ENCODE data around the gene SGCD. TPM values are rescaled to one million over a fixed set of nuclear protein-coding genes. Genes with fewer than 3 reads are reported as not detected.

Gene SGCD
- total and polyA plus RNA-seq, 2 of the 4 experiments (the other 2 are of a cell fraction): 5.8 to 10.6 TPM

DNA sequence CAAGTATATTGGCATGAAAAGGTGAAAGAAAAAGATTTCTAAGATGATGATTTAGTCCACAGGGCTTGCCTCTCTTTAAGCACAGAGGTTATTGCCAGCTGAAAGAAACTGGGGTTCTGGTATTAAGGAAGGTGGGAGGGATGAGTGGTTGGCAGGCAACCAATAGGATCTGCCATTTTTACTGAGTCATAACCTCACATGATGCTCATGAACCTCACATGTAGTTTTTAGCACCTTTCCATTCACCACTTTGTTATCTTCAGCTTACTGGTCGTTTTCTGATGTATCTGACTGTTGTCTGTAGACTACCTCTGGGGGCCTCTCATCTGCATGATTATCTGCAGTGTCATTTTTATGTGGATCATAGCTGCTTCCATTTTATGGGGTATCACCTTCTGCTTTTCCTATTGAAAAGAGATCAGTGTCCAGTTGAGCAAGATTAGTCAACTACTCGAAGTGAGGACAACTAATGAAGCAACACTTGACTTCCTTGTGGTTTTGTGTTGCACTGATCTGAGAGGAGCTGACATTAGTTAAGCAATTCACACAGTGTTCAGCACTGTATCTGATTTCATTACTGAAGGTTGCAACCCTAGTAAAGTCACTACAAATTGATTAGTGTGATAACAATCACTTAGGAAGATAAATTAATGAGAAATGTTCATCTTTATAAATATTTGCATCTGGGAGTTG lies 186.3 kb downstream of the SGCD start (continued):
- TF ChIP-seq RFX5 (IDR thresholded peaks at IDR 0.05; ENCODE audit: low read depth, low read length): no peak

DNA sequence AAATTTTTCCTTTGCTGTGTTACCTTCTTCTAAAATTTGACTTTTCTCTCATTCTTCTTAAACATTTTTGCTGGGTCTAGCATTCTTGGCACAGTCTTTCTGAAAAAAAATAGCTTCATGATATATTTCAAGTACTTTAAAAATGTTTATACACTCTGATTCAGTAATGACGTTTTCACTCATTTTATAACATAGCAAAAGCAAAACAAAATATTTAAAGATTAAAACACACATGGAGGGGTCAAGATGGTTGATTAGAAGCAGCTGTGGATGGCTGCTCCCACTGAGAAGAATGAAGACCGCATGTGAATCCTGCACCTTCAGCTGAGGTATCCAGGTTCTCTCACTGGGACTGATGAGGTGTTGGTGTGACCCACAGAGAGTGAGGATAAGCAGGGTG lies 188.2 kb downstream of the SGCD start:
- Histone ChIP-seq H3K27me3 (ENCODE audit: control insufficient read depth, insufficient read depth, low read length) (no peaks in the 10 kb centered on the region), H3K9me1 (ENCODE audit: insufficient read depth, low read length) (0 out of 2 replicates have a peak, but pooled peaks cover 7% of the 10 kb centered on the region), H3K18ac (ENCODE audit: low read depth, low read length) (peak overlapping the region; percentile 90), H2BK15ac (ENCODE audit: low read depth, low read length) (0 out of 3 replicates have a peak overlapping the region, but pooled peaks have one; percentile 36), H2AK9ac (replicated peaks; ENCODE audit: low read depth, low read length, poor library complexity) (no peak overlapping the region), H4K91ac (ENCODE audit: insufficient read depth, low read depth, low read length) (peak overlapping the region; percentile 88), H3K14ac (replicated peaks; ENCODE audit: low read depth, low read length) (peak overlapping the region; percentile 81; the same call in 1 of the 2 replicates), H3K4me1 (ENCODE audit: control insufficient read depth, insufficient read depth, low read length) (peaks cover 15% of the 10 kb centered on the region), H3K4me3 (ENCODE audit: insufficient read depth, low read depth, low read length) (no peak overlapping the region), H3K36me3 (ENCODE audit: control insufficient read depth, insufficient read depth, low read length) (peaks cover 5% of the 10 kb centered on the region; the same call in 1 of the 2 replicates), H2AFZ (replicated peaks; ENCODE audit: low read length, poor library complexity) (no peak overlapping the region), H3K4me2 (ENCODE audit: low read depth, low read length) (no peak overlapping the region), H4K8ac (ENCODE audit: low read depth in 2 of 2, low read length in 2 of 2) (peak overlapping the region; percentile 56 to 61; a peak in 3 of 4 replicates), H3K27ac (ENCODE audit: insufficient read depth, low read length) (peak overlapping the region; percentile 93; the same call in 1 of the 2 replicates), H2AK5ac (ENCODE audit: low read depth, low read length) (peak overlapping the region; percentile 46), H4K20me1 (ENCODE audit: insufficient read depth, low read length) (no peaks in the 10 kb centered on the region), H3K79me1 (ENCODE audit: low read depth in 1 of 2, low read length in 2 of 2) (no peaks in the 10 kb centered on the region), H3K56ac (ENCODE audit: extremely low read depth, insufficient read depth, low read length) (no peak overlapping the region), H2BK20ac (ENCODE audit: low read depth, low read length) (peak overlapping the region; percentile 90), H3K9me3 (ENCODE audit: control insufficient read depth, insufficient read depth, low read length) (no peaks in the 10 kb centered on the region), H3K9ac (ENCODE audit: low read depth, low read length) (no peak overlapping the region; the same call in 1 of the 2 replicates), H4K5ac (ENCODE audit: low read depth, low read length) (peak overlapping the region; percentile 88), H2BK120ac (ENCODE audit: low read depth, low read length) (peak overlapping the region; percentile 88), H2BK5ac (ENCODE audit: low read depth, low read length, poor library complexity, severe bottlenecking) (peak overlapping the region; percentile 47), H3K23ac (ENCODE audit: low read depth, low read length) (peak overlapping the region; percentile 38), H3K4ac (ENCODE audit: low read depth, low read length) (peak overlapping the region; percentile 84)
- WGBS, 2 experiments (ENCODE audit: extremely low coverage in 2 of 2, insufficient read length in 1 of 2): no CpG with 5 or more reads among the region's 2 CpGs
- ChIA-PET POLR2A (ENCODE audit: unreplicated experiment) (no interaction called here), CTCF (interaction anchor here (0.6 kb wide), 1 partner anchor 301 kb away, joined by 3 read pairs; no protein-coding TSS in a partner anchor)
- TF ChIP-seq BHLHE40 (IDR thresholded peaks at IDR 0.05; ENCODE audit: low read depth, low read length): no peak
- TF ChIP-seq, protein P1, sequence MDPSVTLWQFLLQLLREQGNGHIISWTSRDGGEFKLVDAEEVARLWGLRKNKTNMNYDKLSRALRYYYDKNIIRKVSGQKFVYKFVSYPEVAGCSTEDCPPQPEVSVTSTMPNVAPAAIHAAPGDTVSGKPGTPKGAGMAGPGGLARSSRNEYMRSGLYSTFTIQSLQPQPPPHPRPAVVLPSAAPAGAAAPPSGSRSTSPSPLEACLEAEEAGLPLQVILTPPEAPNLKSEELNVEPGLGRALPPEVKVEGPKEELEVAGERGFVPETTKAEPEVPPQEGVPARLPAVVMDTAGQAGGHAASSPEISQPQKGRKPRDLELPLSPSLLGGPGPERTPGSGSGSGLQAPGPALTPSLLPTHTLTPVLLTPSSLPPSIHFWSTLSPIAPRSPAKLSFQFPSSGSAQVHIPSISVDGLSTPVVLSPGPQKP (IDR thresholded peaks at IDR 0.05; ENCODE audit: borderline replicate concordance, low read depth, low read length): no peak
- TF ChIP-seq MXI1 (IDR thresholded peaks at IDR 0.05; ENCODE audit: borderline replicate concordance, low read depth, low read length): no peak
- no peak for TF ChIP-seq SMC3 (IDR thresholded peaks at IDR 0.05; ENCODE audit: low read depth, low read length)
- TF ChIP-seq MAZ (IDR thresholded peaks at IDR 0.05; ENCODE audit: borderline replicate concordance, low read depth, low read length): no peak
- no peak for TF ChIP-seq RAD21 (IDR thresholded peaks at IDR 0.05; ENCODE audit: low read length)
- TF ChIP-seq POLR2A (IDR thresholded peaks at IDR 0.05; ENCODE audit: low read depth, low read length): no peak
- TF ChIP-seq, protein P2, sequence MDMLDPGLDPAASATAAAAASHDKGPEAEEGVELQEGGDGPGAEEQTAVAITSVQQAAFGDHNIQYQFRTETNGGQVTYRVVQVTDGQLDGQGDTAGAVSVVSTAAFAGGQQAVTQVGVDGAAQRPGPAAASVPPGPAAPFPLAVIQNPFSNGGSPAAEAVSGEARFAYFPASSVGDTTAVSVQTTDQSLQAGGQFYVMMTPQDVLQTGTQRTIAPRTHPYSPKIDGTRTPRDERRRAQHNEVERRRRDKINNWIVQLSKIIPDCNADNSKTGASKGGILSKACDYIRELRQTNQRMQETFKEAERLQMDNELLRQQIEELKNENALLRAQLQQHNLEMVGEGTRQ (IDR thresholded peaks at IDR 0.05; ENCODE audit: low read depth, low read length): no peak
- no peak for TF ChIP-seq RFX5 (IDR thresholded peaks at IDR 0.05; ENCODE audit: low read depth, low read length)
- TF ChIP-seq, protein P3, sequence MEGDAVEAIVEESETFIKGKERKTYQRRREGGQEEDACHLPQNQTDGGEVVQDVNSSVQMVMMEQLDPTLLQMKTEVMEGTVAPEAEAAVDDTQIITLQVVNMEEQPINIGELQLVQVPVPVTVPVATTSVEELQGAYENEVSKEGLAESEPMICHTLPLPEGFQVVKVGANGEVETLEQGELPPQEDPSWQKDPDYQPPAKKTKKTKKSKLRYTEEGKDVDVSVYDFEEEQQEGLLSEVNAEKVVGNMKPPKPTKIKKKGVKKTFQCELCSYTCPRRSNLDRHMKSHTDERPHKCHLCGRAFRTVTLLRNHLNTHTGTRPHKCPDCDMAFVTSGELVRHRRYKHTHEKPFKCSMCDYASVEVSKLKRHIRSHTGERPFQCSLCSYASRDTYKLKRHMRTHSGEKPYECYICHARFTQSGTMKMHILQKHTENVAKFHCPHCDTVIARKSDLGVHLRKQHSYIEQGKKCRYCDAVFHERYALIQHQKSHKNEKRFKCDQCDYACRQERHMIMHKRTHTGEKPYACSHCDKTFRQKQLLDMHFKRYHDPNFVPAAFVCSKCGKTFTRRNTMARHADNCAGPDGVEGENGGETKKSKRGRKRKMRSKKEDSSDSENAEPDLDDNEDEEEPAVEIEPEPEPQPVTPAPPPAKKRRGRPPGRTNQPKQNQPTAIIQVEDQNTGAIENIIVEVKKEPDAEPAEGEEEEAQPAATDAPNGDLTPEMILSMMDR (conservative IDR thresholded peaks at IDR 0.05; ENCODE audit: low read depth, low read length): no peak
- peak; percentile 71 for ATAC-seq (ENCODE audit: low read depth)
- intact Hi-C loops (cut with micrococcal nuclease) (loop anchor here (5.0 kb wide), 1 partner anchor 188 kb away; the partner anchor contains the start of gene SGCD), dilution Hi-C loops (cut with HindIII; ENCODE audit: low sequenced_read_pairs, unreplicated experiment) (no loop called here), in situ Hi-C loops (cut with MboI; ENCODE audit: low sequenced_read_pairs) (no loop called here)
- peak; percentile 78 for DNase-seq
- no TSS peak for BruUV-seq (replicated peaks)

Measured in IMR-90 (cell line).